Ureter (tissue), 1 donor: ENCODE results near the gene IRF1. TPM values are rescaled to one million over a fixed set of nuclear protein-coding genes. Genes with fewer than 3 reads are reported as not detected.
"Not testable (repeated sequence)": the region's sequence is repeated elsewhere in the genome, so short reads cannot be mapped to it uniquely, and the experiment has no call there.

ENCODE experiments used
- DNase-seq: peaks from one replicate; pipeline ENCODE4 v3.0.0-alpha.2; 2020; ENCODE audit warnings: low spot score
- total RNA-seq: library from RNA; stranded (reverse); gene quantifications from one replicate; pipeline ENCODE4 v1.2.4, GENCODE V29; 2023
- donor health status: DM: yes; HTN: yes; CAD: no.

Gene IRF1
- total RNA-seq, 1 donor from 2014 or later: 40.8 TPM

- DNase-seq: peak; percentile 33
Measured at GRCh38 chr5:132487095-132487428, 3.5 kb downstream of the IRF1 start.

GRCh38 chr5:132486318-132487094, 4.1 kb downstream of the IRF1 start:
- no peak for DNase-seq

GRCh38 chr5:132485641-132486317, 4.8 kb downstream of the IRF1 start:
- no peak for DNase-seq

- not testable (repeated sequence) for DNase-seq
Measured at GRCh38 chr5:132484876-132485640, 5.5 kb downstream of the IRF1 start.

GRCh38 chr5:132484391-132484725, 6.2 kb downstream of the IRF1 start:
- no peak for DNase-seq

- no peak for DNase-seq
Measured at GRCh38 chr5:132483661-132484390, 6.7 kb downstream of the IRF1 start.

GRCh38 chr5:132483101-132483500, 7.5 kb downstream of the IRF1 start:
- DNase-seq: no peak

- DNase-seq: no peak
Measured at GRCh38 chr5:132481596-132482211, 8.9 kb downstream of the IRF1 start.

GRCh38 chr5:132480893-132481595, 9.5 kb downstream of the IRF1 start:
- DNase-seq: no peak

- DNase-seq: no peak
Measured at GRCh38 chr5:132480546-132480892, 10.1 kb downstream of the IRF1 start.

- no peak for DNase-seq
Measured at GRCh38 chr5:132480042-132480441, 10.5 kb downstream of the IRF1 start.

GRCh38 chr5:132479111-132479951, 11.2 kb downstream of the IRF1 start:
- no peak for DNase-seq

- no peak for DNase-seq
Measured at GRCh38 chr5:132478366-132478871, 12.2 kb downstream of the IRF1 start.

GRCh38 chr5:132477784-132478365, 12.7 kb downstream of the IRF1 start:
- no peak for DNase-seq

GRCh38 chr5:132476876-132477781, 13.4 kb downstream of the IRF1 start:
- DNase-seq: no peak

GRCh38 chr5:132475987-132476875, 14.3 kb downstream of the IRF1 start:
- DNase-seq: no peak

- DNase-seq: no peak
Measured at GRCh38 chr5:132475497-132475882, 15.1 kb downstream of the IRF1 start.
